ENCODE results near the gene CDCA5. TPM values are rescaled to one million over a fixed set of nuclear protein-coding genes. Genes with fewer than 3 reads are reported as not detected.
A peak's percentile ranks its signal among the peaks of the same experiment; 100 is the strongest.

The CDCA5 gene
- polyA plus RNA-seq, 2 of the 4 experiments (the other 2 are of a cell fraction): 30.9 to 46.0 TPM

DNA sequence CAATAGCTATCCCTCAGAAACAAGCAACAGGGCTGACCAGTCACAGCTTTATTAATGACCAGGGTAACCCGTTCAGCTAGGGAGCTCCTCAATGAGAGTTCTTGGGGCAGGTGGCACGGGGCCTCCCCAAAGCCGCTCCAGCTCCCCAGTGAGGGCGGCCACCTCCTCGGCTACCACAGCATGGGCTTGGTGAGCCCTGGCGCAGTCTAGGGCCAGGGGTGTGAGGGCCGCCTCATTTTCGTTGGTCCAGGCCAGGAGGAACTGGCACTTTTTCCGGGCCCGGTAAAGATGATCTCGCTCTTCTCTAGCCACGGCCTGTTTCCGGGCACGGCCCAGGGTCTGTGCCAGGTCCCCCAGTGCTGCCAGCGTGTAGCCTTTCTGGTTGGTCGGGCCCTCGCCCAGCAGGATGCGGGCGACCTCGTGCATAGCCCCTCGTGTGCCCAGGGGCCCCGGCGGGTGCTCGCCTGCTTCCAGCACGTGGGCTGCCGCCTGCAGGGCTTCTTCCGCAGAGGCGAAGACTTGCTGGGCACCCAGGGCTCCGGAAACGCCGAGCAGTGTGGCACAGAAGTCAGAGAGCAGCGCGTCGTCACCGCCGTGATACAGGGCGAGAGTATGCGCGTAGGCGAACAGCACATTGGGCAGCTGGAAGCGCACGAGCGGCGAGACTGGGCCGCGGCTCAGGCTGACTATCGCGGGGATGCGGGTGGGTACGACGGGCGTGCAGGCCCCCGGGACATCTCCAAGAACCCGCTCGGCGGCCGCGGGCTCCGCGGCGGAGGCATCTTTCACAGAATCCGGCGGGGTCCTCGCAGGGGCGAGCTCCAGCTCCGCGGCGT lies 32.7 kb upstream of the CDCA5 start:
- ATAC-seq (peak in 1 of 2 experiments; percentile 5; a peak in 3 of 6 replicates), DNase-seq (ENCODE audit: low read depth in 1 of 2, low spot score in 1 of 2) (peak in 1 of 2 experiments; percentile 28), FAIRE-seq (no peak)
- Histone ChIP-seq H3K9me3 (no peaks in the 10 kb centered on the region), H3K4me1 (peaks cover 34% of the 10 kb centered on the region; the same call in 2 of the 3 replicates), H3K27ac (peak overlapping the region; percentile 93), H3K4me3 (peak overlapping the region; percentile 86), H3K4me2 (peak overlapping the region; percentile 92)
- WGBS (ENCODE audit: missing lambda C conversion rate): 45% methylated on average over 45 of the region's 68 CpGs
- TF ChIP-seq POLR2A (IDR thresholded peaks at IDR 0.05; ENCODE audit: low read length) (peak; percentile 32), EP300 (IDR thresholded peaks at IDR 0.05) (no peak)
- TF ChIP-seq, protein P1, sequence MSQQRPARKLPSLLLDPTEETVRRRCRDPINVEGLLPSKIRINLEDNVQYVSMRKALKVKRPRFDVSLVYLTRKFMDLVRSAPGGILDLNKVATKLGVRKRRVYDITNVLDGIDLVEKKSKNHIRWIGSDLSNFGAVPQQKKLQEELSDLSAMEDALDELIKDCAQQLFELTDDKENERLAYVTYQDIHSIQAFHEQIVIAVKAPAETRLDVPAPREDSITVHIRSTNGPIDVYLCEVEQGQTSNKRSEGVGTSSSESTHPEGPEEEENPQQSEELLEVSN (IDR thresholded peaks at IDR 0.05; ENCODE audit: borderline replicate concordance, low read depth): peak; percentile 61; the same call in 1 of the 2 replicates
- TF ChIP-seq, protein P2, sequence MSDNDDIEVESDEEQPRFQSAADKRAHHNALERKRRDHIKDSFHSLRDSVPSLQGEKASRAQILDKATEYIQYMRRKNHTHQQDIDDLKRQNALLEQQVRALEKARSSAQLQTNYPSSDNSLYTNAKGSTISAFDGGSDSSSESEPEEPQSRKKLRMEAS (IDR thresholded peaks at IDR 0.05): peak; percentile 77
- ChIA-PET POLR2A (interaction anchor here (1.2 to 1.5 kb wide), 5 partner anchors 15 to 217 kb away, joined by 3 to 13 read pairs (median 3); partner anchors contain the start of genes DPF2, SNX15 and SYVN1), CTCF (interaction anchor here (0.8 to 6.3 kb wide), 15 partner anchors 7 to 329 kb away, joined by 3 to 75 read pairs (median 4); partner anchors contain the start of gene TM7SF2)

DNA sequence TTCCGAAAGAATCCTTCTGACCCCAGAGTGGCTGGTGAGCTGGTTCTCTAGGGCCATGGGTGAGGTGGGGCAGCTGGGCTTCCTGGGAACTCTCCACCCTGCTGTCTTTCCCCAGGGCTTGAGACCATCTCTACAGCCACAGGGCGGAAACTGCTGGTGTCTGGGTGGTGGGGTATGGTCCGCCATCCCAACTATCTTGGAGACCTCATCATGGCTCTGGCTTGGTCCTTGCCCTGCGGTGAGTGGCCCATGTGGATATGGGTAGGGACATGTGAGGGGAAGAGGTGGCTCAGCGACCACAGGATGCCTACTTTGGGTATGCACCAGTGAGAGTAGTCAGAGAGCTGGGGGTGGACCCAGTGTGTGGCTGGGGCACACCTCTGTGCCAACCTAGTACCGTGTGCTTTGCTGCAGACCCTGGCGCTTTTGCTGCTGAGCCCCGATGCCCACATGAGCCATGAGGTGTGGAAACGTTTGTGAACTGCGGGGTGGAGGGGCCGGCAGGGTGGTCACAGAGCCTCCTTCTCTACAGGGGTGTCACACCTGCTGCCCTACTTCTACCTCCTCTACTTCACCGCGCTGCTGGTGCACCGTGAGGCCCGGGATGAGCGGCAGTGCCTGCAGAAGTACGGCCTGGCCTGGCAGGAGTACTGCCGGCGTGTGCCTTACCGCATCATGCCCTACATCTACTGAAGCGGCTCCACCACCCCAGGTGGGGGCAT lies 31.7 kb upstream of the CDCA5 start:
- FAIRE-seq: no peak
- H3K9me3 ChIP-seq: no peaks in the 10 kb centered on the region
- TF ChIP-seq, protein P3, sequence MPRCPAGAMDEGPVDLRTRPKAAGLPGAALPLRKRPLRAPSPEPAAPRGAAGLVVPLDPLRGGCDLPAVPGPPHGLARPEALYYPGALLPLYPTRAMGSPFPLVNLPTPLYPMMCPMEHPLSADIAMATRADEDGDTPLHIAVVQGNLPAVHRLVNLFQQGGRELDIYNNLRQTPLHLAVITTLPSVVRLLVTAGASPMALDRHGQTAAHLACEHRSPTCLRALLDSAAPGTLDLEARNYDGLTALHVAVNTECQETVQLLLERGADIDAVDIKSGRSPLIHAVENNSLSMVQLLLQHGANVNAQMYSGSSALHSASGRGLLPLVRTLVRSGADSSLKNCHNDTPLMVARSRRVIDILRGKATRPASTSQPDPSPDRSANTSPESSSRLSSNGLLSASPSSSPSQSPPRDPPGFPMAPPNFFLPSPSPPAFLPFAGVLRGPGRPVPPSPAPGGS (IDR thresholded peaks at IDR 0.05): 0 out of 3 replicates have a peak, but pooled peaks have one; percentile 10
- TF ChIP-seq, protein P2 (IDR thresholded peaks at IDR 0.05): 0 out of 2 replicates have a peak, but pooled peaks have one; percentile 12
- no peak for TF ChIP-seq RAD21 (conservative IDR thresholded peaks at IDR 0.05 in 1 of 2, IDR thresholded peaks at IDR 0.05 in 1 of 2)
- no peak for TF ChIP-seq FOSB (CRISPR knock-in tag; IDR thresholded peaks at IDR 0.05)
- TF ChIP-seq HDAC2 (IDR thresholded peaks at IDR 0.05): no peak
- no peak for TF ChIP-seq MYC (IDR thresholded peaks at IDR 0.05; ENCODE audit: borderline replicate concordance, low read length)
- TF ChIP-seq CBX2 (IDR thresholded peaks at IDR 0.05; ENCODE audit: borderline replicate concordance, low read depth): no peak
- TF ChIP-seq CBX8 (IDR thresholded peaks at IDR 0.05): no peak
- no peak for TF ChIP-seq NR3C1 (IDR thresholded peaks at IDR 0.05)
- TF ChIP-seq POLR2A (IDR thresholded peaks at IDR 0.05; ENCODE audit: low read length): peak; percentile 23; the same call in 1 of the 2 replicates
- TF ChIP-seq HOXA7 (CRISPR knock-in tag; IDR thresholded peaks at IDR 0.05): no peak
- TF ChIP-seq ZFP36 (IDR thresholded peaks at IDR 0.05; ENCODE audit: borderline replicate concordance, partially characterized antibody): no peak
- no peak for TF ChIP-seq EP300 (IDR thresholded peaks at IDR 0.05)
- DNase-seq (ENCODE audit: low read depth in 1 of 2, low spot score in 1 of 2): no peak
- WGBS (ENCODE audit: missing lambda C conversion rate): 91% methylated on average over 12 of the region's 21 CpGs
- peak overlapping the region; percentile 92 for H3K4me2 ChIP-seq
- H3K4me1 ChIP-seq: peaks cover 37% of the 10 kb centered on the region; the same call in 2 of the 3 replicates
- no peak overlapping the region for H3K27ac ChIP-seq
- ChIA-PET POLR2A (interaction anchor here (0.6 kb wide), 1 partner anchor 144 kb away, joined by 4 read pairs; no protein-coding TSS in a partner anchor), CTCF (interaction anchor here (0.8 kb wide), 1 partner anchor 328 kb away, joined by 3 read pairs; no protein-coding TSS in a partner anchor)
- no peak overlapping the region for H3K4me3 ChIP-seq
- no peak for ATAC-seq

DNA sequence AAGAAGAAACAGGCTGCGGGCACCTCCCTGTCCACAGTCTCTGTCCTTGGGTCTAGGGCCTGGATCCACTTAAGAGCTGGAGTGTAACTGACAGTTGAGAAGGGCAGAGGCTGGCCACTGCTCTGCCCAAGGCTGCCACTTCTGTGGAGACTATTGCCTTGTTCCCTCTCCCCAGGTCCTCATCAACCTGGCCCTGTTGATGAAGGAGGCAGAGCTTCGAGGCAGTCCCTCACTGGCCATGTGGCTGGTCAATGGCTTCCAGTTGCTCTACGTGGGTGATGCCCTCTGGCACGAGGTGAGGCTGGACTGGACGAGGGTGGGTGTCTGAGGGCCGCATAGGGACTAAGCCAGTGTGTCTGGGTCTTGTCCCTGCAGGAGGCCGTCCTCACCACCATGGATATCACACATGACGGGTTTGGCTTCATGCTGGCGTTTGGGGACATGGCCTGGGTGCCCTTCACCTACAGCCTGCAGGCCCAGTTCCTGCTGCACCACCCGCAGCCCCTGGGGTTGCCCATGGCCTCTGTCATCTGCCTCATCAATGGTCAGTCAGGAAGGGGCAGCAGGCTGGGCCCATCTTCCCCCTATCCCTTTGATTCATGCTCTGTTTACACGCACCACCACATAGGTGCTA lies 30.8 kb upstream of the CDCA5 start:
- no peak for DNase-seq (ENCODE audit: low read depth in 1 of 2, low spot score in 1 of 2)
- Histone ChIP-seq H3K4me3 (no peak overlapping the region), H3K4me1 (peaks cover 31% of the 10 kb centered on the region; the same call in 2 of the 3 replicates), H3K4me2 (no peak overlapping the region), H3K27ac (no peak overlapping the region), H3K9me3 (no peaks in the 10 kb centered on the region)
- FAIRE-seq: no peak
- ATAC-seq: no peak
- TF ChIP-seq, protein P3 (IDR thresholded peaks at IDR 0.05): no peak
- TF ChIP-seq EHF (CRISPR knock-in tag; IDR thresholded peaks at IDR 0.05): no peak
- no peak for TF ChIP-seq ZC3H11A (IDR thresholded peaks at IDR 0.05)
- no peak for TF ChIP-seq NFE2L2 (conservative IDR thresholded peaks at IDR 0.05; ENCODE audit: low read length)
- no peak for TF ChIP-seq CHD4 (IDR thresholded peaks at IDR 0.05; ENCODE audit: borderline replicate concordance)
- TF ChIP-seq, protein P4, sequence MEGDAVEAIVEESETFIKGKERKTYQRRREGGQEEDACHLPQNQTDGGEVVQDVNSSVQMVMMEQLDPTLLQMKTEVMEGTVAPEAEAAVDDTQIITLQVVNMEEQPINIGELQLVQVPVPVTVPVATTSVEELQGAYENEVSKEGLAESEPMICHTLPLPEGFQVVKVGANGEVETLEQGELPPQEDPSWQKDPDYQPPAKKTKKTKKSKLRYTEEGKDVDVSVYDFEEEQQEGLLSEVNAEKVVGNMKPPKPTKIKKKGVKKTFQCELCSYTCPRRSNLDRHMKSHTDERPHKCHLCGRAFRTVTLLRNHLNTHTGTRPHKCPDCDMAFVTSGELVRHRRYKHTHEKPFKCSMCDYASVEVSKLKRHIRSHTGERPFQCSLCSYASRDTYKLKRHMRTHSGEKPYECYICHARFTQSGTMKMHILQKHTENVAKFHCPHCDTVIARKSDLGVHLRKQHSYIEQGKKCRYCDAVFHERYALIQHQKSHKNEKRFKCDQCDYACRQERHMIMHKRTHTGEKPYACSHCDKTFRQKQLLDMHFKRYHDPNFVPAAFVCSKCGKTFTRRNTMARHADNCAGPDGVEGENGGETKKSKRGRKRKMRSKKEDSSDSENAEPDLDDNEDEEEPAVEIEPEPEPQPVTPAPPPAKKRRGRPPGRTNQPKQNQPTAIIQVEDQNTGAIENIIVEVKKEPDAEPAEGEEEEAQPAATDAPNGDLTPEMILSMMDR (IDR thresholded peaks at IDR 0.05): no peak
- TF ChIP-seq ESRRA (IDR thresholded peaks at IDR 0.05; ENCODE audit: borderline replicate concordance, low read length): no peak
- TF ChIP-seq SREBF2 (IDR thresholded peaks at IDR 0.05): no peak
- no peak for TF ChIP-seq TFCP2L1 (CRISPR knock-in tag; IDR thresholded peaks at IDR 0.05)
- no peak for TF ChIP-seq POLR2A (IDR thresholded peaks at IDR 0.05; ENCODE audit: low read length)
- no peak for TF ChIP-seq CBX2 (IDR thresholded peaks at IDR 0.05; ENCODE audit: borderline replicate concordance, low read depth)
- no peak for TF ChIP-seq RAD21 (conservative IDR thresholded peaks at IDR 0.05 in 1 of 2, IDR thresholded peaks at IDR 0.05 in 1 of 2)
- POLR2A ChIA-PET: no interaction called here
- WGBS (ENCODE audit: missing lambda C conversion rate): 95% methylated on average over 11 of the region's 11 CpGs
- CTCF ChIA-PET: interaction anchor here (0.9 to 3.5 kb wide), 6 partner anchors 7 to 161 kb away, joined by 3 to 24 read pairs (median 4); partner anchors contain the start of genes ARL2, FAU and MRPL49
